Astrocyte of the spinal cord (primary cell): ENCODE measurements around the gene MVK.

Experiments
- DNase-seq: peaks from one replicate; pipeline ENCODE4 v3.0.0; 2011; ENCODE audit warnings: low read depth, low spot score
- H3K4me3 ChIP-seq: 2 replicates; pipeline ENCODE4 v1.5.1; 2011; ENCODE audit warnings: low read depth, mild to moderate bottlenecking, low read length, moderate library complexity
- CTCF ChIP-seq: IDR thresholded peaks from 2 replicates; pipeline ENCODE4 v1.5.1; 2012; ENCODE audit warnings: low read depth, mild to moderate bottlenecking, low read length, inconsistent platforms
- in situ Hi-C: cut with HindIII; loops from 2 replicates; pipeline ENCODE4 v1.10.0; 2017; ENCODE audit warnings: low sequenced_read_pairs

Gene MVK

GRCh38 chr12:109627633-109628032 lies 54.0 kb downstream of the MVK start:
- TF ChIP-seq CTCF = no peak
- in situ Hi-C loops = no loop called here

GRCh38 chr12:109630107-109630506 lies 56.5 kb downstream of the MVK start:
- in situ Hi-C loops = no loop called here
- no peak for DNase-seq
- H3K4me3 ChIP-seq = no peak overlapping the region
- no peak for TF ChIP-seq CTCF

More at GRCh38 chr12:109627633-109628032, 54.0 kb downstream of the MVK start:
- H3K4me3 ChIP-seq = no peak overlapping the region
- no peak for DNase-seq

DNA sequence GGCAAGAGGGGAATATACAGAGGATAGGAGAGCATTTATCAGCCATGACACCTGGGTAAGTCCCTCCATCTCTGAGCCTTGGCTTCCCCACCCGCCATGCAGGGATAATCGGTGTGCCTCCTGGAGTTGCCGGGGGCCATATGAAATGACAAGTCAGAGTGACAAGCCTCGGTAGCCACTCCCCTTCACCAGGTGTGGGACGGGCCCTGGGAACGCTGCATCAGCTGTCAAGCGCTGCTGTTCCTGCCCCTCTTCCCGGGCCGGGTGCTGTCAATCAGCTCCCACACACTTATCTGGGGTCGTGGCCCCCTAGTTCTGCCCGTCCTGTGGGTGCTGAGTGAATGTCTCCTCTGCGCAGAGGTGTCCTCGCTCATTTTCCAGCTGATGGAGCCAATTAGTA lies 57.2 kb downstream of the MVK start:
- in situ Hi-C loops = no loop called here
- no peak overlapping the region for H3K4me3 ChIP-seq
- DNase-seq = no peak
- TF ChIP-seq CTCF = no peak

DNA sequence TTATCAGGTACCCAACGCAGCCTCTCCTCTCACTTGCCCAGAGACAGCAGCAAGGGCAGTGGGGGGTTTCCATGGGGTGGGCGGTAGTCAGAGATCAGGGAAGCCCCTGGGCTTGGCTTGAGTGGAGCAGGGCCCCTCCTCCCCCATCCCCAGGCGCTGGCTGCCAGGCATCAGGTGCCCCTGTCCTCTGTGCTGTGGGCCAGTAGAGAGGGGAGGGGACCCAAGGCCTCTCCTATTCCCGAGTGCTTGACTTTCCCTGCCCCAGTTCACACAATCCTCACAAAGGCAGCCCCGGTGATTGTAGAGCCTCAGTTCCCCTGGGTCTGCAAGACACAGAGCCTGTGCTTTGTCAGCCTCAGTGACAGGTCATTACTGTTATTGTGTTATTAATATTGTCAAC lies 57.7 kb downstream of the MVK start:
- in situ Hi-C loops = no loop called here
- no peak for TF ChIP-seq CTCF
- H3K4me3 ChIP-seq = no peak overlapping the region
- DNase-seq = no peak

- TF ChIP-seq CTCF = no peak
- no peak for DNase-seq
- H3K4me3 ChIP-seq = no peak overlapping the region
- in situ Hi-C loops = no loop called here
Measured at GRCh38 chr12:109631751-109632150, 58.2 kb downstream of the MVK start.

DNA sequence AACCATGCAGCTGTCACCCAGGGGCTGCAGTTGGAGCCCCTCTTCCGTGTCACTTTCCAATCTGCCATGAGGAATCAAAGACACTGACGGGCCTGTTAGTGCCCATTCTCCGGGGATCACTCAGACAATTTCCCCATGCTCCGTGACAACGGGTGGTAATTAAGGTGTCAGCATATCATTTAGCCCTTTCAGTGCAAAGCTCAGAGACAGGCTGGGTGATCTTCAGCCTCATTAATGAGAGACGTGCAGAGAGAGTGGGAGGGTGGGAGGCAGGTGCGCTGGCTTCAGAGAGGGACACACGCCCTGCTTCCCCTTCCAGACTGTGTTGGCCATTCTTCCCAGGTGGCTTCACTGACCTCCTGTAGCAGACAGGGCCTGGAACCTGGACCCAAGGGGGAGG lies 58.7 kb downstream of the MVK start:
- no peak overlapping the region for H3K4me3 ChIP-seq
- in situ Hi-C loops = no loop called here
- TF ChIP-seq CTCF = no peak
- no peak for DNase-seq

DNA sequence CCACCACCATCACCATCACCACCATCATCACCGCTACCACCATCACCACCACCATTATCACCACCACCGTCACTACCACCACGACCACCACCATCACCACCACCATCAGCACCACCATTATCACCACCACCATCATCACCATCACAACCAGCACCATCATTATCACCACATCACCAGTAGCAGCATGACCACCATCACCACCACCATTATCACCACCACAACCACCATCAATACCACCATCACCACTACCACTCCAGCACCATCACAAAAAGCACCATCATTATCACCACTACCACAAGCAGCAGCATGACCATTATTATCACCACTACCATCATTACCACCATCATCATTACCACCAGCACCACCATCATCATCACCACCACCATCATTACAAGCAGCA lies 62.1 kb downstream of the MVK start:
- TF ChIP-seq CTCF = no peak
- DNase-seq = no peak
- in situ Hi-C loops = no loop called here
- H3K4me3 ChIP-seq = no peak overlapping the region
